ENCODE results near the gene GGA1.

GRCh38 chr22:37639070-37639760, 30.6 kb downstream of the GGA1 start, which contains the start of gene SH3BP1:
- TF ChIP-seq CTCF (IDR thresholded peaks at IDR 0.05; ENCODE audit: low read depth, low read length) (no peak), EZH2phosphoT487 (IDR thresholded peaks at IDR 0.05; ENCODE audit: low read depth) (no peak)
